T-helper 2 cell (primary cell): ENCODE results near the gene CCDC141.
A peak's percentile ranks its signal among the peaks of the same experiment; 100 is the strongest.

Experiments
- DNase-seq, 5 experiments: peaks; one replicate each; pipeline versions ENCODE4 v3.0.0 to v3.0.0-alpha.2; 2012 to 2022

Gene CCDC141

GRCh38 chr2:178908810-178909209 is 141.1 kb downstream of the CCDC141 start:
- no peak for DNase-seq

- no peak for DNase-seq
These were observed 144.7 kb downstream of the CCDC141 start for GRCh38 chr2:178905261-178905660.

DNA sequence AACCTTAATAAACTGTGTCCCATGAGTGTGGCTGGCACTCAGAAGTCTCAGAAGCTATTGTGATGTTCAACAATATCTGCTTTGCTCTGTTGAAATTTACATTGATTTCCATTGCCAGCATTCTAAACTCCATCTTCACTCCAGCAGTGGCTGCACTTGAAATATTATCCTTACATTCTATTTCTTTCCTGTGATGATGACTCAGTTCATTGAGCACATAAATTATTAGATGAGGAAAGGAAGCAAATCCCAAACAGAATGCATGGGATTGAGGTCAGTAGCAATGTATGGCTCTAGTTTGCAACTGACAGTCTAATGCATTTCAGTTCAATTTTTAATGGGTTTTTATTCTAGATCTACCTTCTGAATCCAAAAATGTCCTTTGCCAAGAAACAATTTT is 150.3 kb downstream of the CCDC141 start:
- no peak for DNase-seq

DNA sequence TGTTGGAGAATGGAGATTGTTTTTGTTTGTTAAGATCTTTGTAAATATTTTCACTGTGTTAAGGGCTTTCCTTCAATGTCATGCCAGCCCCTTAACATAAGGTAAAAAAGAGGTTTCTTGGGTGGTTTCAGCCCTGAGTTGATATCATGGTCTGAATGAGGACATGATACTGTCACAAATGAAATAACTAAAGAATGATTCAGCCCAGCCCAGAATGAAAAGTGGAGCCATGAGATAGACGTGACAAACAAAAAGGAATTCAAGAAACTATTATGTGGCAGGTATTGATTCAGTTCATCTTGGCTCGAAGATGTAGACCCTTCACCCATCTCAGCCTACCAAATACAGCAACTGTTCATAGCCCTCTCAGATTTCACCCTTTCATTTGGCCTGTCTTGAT is 154.1 kb downstream of the CCDC141 start:
- no peak for DNase-seq

GRCh38 chr2:178895171-178895570 is 154.8 kb downstream of the CCDC141 start:
- DNase-seq = no peak

DNA sequence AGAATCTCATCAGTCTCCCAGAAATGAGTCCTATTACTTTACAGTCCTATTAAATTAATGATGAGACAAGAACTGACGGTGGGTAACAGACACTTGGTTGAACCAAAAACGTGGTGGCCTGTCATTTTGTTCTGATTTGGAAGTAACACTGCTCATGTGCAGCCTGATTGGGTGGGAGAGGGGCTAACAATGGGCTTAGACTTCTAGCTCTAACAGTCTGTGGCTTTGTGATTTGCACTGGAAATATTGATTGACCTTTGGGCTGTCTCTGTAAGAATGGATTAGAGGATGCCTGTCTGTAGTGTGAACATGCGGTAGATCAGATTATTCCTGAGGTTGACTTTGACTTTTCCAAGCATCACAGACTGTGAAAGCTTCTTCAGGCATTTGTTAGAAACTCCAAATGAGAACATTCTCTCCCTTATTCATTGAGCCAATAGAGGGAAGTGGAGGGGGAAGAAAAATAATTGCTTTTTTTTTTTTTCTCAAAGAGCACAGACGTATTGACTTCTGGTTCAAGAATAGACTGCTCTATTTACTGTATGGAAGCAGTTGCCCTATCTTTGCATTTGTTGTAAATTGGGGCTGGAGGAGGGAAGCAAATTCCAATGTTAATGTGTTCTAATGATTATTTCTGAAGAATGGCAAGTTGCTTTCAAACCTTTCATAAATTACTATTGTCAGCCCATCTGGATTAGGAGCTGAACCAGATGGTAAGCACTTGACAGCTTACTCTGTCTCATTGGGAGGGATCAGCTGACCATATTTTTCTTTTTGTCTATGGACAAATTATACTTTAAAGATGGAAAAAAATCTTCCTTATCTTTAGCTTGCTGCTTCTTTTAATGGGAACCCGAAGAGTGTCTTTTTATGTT is 156.9 kb downstream of the CCDC141 start:
- DNase-seq = no peak

DNA sequence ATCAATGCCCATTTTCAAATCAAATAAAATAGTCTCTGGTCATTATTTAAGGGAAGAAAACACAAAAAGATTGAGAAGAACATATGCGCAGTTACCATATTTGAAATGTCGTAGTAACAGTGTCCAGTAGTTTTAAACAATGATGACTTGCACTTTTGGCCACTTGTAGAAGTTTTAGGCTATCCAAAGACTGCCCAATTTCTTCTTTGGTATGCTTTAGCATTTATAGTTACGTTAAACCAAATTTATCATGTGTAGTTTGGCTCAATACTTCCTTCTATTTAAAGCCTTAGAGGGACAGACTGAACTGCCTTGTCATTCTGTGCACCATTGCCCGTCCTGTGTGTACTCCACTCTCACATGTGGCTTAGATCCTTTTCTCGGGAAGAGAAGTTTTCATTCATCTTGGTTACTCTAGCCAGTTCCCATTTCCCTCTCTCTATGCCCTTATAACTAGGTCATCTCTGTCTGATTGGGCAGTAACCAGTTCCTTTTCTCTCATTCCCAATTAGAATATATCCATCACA is 157.9 kb downstream of the CCDC141 start:
- no peak for DNase-seq

DNA sequence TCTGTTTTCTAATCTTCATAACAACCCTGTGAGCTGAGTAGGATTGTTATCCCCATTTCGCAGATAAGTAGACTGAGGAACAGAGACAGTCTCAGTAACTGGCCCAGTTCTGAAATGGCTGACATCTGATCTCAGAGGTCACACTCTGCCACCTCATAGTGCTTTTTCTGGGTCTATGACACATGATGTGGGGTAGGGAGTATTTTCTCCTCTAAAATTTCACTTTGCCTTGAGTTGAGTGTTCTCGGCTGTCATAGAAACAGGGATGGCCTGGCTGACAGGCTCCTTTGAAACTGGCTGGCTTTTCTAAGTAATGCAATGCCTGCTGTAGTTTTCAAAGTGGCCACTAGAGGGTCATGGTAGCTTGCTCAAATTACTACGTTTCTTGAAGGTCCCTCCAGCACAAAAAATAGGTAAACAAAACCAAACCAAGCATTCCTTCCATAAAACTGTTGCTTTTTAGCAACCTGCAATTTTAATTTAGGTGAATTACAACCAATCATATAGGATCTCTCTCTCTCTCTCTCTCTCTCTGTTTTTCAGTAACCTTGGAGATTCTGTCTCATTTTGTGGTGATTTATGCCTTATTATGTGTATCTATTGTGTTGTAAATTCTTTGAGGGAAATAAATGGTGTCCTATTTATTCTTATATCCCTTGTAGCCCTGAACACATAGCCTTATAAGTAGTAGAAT is 158.5 kb downstream of the CCDC141 start:
- DNase-seq = peak in 3 of 5 experiments; percentile 15 to 64 (median 15)

DNA sequence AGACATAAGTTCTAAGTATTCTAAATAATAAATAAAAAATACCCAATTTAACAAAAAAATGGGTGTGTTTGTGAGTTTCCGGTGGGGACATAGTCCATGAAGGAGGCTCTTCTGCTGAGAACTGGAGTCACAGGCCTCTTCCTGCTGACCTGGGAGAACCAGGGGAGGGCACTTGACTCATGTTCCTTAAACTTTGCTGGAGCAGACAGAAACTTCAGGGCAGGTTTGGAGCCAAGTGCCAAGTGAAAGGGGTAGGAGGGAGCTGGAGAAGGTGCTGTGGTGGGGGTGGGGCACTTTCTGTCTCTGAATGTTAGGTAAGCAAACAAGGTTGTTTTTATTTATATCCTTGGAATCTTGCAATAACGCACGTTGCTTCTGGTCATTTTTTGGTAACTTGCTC is 163.9 kb downstream of the CCDC141 start:
- DNase-seq = no peak

- no peak for DNase-seq
These were observed 165.5 kb downstream of the CCDC141 start for GRCh38 chr2:178884440-178884839.

DNA sequence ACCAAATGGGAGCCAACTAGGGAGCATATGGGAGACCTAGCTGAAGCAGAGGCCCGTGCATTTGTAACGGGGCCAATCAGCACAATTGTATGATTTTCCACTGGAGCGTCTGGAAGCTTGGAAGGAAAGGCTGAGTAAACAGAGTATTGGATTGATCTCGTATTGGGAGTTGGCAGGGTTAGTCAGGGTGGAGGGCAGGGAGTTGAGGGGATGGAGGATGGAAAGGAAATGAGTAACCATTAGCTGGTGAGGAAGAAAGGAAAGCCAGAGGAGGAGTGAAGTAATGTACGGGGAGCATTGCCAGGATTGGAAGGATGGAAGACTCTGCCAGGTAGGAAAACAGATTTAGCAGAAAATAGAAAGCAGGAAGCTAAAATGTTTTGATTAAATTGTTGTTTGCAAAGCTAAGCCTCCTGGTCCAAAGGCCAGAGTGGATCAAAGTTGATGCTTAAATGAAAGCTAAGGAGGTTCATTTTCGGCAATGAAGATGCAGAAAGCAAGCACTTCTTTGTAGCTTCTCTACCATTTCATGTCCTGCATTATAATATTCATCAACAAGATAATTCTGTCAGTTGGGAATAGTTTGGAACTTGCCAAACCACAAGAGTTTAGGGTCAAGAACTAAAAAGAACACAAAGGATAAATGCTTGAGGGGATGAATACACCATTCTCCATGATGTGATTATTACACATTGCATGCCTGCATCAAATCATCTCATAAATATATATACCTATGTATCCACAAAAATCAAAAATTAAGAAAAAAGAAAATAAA is 167.1 kb downstream of the CCDC141 start:
- no peak for DNase-seq

DNA sequence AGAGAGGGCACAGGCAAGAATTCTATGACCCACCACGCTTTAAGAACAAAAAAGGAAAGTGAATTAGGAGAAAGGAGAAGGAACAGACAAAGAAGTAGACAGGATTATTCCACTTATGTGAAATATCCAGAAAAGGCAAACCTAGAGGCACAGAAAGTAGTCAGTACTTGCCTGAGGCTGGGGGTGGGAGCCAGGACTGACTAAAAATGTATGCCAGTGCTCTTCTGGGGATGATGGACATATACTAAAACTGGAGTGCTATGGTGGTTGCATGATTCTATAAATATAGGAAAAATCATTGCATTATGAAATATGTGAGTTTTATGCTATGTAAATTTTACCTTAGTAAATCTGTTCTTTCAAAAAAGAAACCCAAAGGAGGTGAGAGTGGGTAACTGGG is 168.9 kb downstream of the CCDC141 start:
- no peak for DNase-seq

DNA sequence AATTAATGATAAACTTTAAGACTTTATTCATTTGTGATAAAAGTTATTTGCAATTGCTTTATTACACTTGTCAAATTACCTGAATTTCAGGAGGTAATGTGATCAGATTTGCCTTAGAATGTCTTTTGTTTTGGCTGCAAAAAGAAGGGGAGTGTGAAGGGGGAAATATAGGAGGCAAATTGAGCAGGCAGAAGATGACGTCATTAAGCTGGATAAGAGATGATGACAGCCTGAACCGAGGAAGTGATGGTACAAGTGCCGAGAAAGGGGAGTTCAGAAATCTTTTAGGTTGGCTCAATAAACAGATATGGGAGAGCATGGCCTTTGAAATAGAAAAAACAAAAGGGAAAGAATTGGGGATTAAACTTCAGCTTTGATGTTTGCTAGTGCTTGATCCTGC is 169.7 kb downstream of the CCDC141 start:
- no peak for DNase-seq

DNA sequence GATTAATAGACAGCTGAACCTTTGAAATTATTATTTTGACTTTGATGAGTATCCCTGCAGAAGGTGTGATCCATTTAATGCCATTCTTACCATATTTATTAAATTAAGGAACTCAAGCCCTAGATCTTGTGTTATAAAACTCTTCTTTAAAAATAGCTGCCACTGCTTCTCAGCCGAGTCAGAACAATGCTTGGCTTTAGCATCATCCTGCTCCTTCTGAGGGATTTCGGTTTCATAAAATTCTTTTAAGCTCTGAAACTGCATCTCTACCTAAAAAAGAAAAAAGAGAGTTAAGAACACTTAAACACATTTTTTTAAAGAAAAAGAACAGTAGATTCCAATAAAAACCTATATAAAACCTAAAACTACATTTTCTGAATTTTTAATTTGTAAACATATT is 172.1 kb downstream of the CCDC141 start:
- no peak for DNase-seq

GRCh38 chr2:178874529-178875240 is 175.3 kb downstream of the CCDC141 start:
- no peak for DNase-seq

- DNase-seq = no peak
These were observed 176.0 kb downstream of the CCDC141 start for GRCh38 chr2:178873912-178874311.

DNA sequence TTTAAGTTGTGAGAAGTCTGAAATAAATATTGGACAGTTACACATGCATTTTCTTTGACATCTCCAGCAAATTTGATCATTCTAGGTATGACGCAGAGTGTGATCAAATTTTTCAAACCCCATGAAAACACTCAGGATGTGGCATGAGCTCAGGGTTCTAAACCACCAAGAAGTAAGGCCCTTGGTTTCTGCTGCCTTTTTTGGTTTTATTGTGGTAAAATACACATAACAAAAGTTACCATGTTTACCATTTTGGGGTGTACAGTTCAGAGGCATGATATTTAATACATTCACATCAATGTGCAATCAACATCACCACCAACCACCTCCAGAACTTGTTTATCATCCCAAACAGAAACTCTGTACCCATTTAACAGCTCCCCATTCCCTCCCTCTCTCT is 178.4 kb downstream of the CCDC141 start:
- DNase-seq = peak in 1 of 5 experiments; percentile 87

DNA sequence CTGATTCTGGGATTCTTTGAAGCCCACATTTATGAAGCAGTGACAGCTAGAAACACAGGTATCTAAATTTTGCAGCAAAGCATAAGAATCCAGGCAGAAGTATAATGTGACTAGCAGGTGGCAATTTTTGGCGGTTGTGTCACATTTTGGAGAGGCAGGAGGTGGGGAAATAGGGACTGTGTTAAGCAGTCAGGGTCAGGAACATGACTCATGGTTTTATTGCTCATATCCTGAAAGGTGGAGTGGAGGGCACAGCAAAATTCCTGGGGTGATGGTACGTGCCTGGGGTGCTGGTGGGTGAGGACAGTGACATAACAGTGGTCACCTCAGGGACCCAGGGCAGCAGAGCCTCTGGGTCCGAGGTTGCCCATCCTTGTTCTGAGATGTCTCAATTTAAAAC is 179.2 kb downstream of the CCDC141 start:
- no peak for DNase-seq

DNA sequence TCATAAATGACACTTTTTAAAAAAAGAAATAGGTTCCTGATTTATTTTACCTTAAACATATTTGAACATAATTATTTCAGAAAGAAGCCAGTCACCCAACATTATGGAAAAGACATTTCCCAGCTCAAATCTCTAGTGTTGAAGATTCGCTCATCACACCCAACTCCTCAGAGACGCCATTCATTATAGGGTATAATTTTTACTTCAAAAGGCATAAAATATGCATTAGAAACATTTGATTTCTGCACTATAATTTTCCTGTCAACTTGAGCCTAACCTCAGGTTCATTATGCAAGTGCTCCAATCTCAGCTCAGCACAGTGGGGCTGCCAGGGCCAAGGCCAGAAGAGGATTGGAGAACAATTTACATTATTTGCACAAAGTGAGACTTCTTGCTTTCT is 183.9 kb downstream of the CCDC141 start:
- no peak for DNase-seq

DNA sequence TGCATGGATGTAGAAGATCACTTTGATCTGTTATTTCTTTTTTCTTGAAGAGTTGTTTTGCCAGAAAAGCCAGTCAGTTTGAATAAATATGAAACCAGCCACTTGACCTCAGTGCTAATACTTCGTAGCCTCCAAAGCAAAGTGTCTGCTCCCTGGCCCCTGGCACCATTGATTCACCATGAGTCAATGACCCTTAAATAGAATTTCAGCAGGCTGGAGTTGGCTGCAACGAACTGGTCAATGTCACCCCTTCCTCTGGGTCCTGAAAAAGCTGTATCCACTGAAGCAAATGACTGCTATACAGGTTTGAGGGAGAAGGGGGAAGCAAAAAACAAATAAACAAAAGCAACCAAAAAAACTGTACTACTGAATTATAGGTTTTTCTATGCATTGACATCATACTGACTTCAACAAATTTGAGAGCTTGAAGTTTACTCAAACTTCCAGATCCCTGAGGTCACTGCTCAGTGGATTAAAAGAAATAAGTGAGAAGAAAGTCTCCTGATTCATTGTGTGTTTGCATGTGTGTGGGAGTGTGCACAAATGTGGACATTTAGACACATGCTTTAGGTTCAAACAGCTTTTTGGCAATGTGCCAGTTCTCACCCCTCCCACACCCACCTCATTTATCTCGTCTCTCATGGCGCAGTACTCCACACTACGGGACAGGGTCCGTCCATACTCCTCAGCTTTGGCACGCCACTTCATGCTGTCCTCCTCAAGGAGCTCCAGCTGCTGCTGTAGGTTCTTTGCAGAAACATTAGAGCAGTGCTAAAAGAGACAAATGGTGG is 184.6 kb downstream of the CCDC141 start:
- no peak for DNase-seq

DNA sequence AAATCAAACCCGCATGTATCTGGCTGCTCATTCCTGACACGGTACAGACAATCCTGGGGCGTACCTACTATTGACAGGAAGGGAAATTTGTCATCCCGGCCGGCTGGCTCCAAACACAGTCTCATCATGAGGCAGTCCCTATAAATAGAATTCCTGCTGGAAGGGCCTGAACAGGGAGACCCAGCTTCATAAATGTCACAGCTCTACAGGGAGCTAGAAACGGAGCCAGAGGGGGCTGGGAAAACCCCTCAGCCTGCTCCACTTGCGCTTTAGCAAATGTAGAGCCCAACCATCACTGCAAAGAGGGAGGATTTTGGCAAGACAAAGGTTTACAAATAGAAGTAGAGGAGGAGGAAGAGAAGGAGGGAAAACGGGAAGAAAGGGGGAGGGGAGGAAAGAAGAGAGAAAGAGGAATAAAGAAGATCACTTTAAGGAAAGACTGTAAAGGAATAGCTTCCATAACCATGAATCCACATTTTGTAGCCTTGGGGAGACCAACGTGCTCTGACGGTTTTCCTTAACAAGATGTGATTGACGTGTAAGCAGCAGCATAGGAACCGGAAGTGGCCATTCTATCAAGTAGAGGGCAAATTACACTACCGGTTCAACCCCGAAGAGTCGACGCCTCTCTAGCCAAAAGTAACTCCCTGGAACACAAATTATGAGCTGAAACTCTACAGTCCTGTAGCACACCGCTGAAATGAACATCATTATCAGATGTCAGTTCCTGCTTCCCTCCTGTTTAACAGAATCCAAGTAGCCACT is 185.9 kb downstream of the CCDC141 start:
- no peak for DNase-seq
